K562 (cell line): ENCODE measurements around the gene USP24. TPM values are rescaled to one million over a fixed set of nuclear protein-coding genes. Genes with fewer than 3 reads are reported as not detected.

Experiments used
- ATAC-seq: fragments of 200-7000 bp; cut with Tn5 transposase; 3 replicates; pipeline ENCODE4 v1.9.1; 2020; ENCODE audit warnings: moderate library complexity
- BruUV-seq: library from RNA; stranded (reverse); fragments of 400-500 nt; replicated peaks from 2 replicates; lab custom pipeline; 2021; lab: Mats Ljungman, UMichigan
- CTCF ChIA-PET: fragments of 300-600 bp; formaldehyde crosslinking; extraction: SDS; loops from one replicate; lab custom pipeline; 2021; ENCODE audit warnings: low intra/inter-chr PET ratio; lab: Yijun Ruan, JAX
- POLR2A ChIA-PET: fragments of 300-600, 350-650 bp; sonication (Branson Sonifier 250); formaldehyde crosslinking; extraction: SDS; loops from one replicate; lab custom pipeline; 2021; ENCODE audit warnings: antibody characterized with exemption, inconsistent platforms; lab: Yijun Ruan, JAX
- DNase-seq, 4 experiments: peaks; one replicate each; pipeline versions ENCODE4 v3.0.0 to v3.0.0-alpha.2; 2011 to 2018; ENCODE audit warnings: low spot score in 3 of 4, mixed read lengths in 3 of 4; ENCODE audit errors: extremely low read depth in 1 of 4
- FAIRE-seq: peaks from 2 replicates; lab custom pipeline; 2011; peaks lifted over from hg19 to GRCh38; lab: Jason Lieb, UNC
- H2AFZ ChIP-seq: 2 replicates; pipeline ENCODE4 v1.6.0; 2011; ENCODE audit warnings: low read depth, low read length, control low read depth, inconsistent platforms
- H3K27ac ChIP-seq: fragments of 200-600 bp; 3 replicates; pipeline ENCODE4 v1.8.0; 2011; ENCODE audit warnings: low read depth, mild to moderate bottlenecking, control low read depth, inconsistent platforms, low read length, moderate library complexity, mixed read lengths; ENCODE audit errors: extremely low read depth
- H3K27me3 ChIP-seq, 2 experiments: fragments of 300-600 bp in 1 of 2; 2 replicates in 1 of 2; 3 replicates in 1 of 2; pipeline versions ENCODE4 v1.6.0 to v1.8.0; 2011; ENCODE audit warnings: inconsistent platforms in 2 of 2, low read length in 2 of 2, mild to moderate bottlenecking in 1 of 2, mixed read lengths in 1 of 2, moderate library complexity in 1 of 2; ENCODE audit not compliant: control insufficient read depth in 2 of 2, insufficient read depth in 2 of 2
- H3K36me3 ChIP-seq: fragments of 300-600 bp; 3 replicates; pipeline ENCODE4 v1.8.0; 2011; ENCODE audit warnings: mild to moderate bottlenecking, low read length, inconsistent platforms; ENCODE audit not compliant: control insufficient read depth, insufficient read depth
- H3K4me1 ChIP-seq, 2 experiments: fragments of 200-600 bp in 1 of 2; replicated peaks in 1 of 2; 2 replicates in 1 of 2; 3 replicates in 1 of 2; pipeline versions ENCODE4 v1.5.1 to v1.8.0; 2011; ENCODE audit warnings: inconsistent platforms in 2 of 2, low read length in 2 of 2, mild to moderate bottlenecking in 1 of 2, mixed read lengths in 1 of 2, moderate library complexity in 1 of 2; ENCODE audit not compliant: control insufficient read depth in 2 of 2, insufficient read depth in 2 of 2
- H3K4me2 ChIP-seq: 2 replicates; pipeline ENCODE4 v1.6.1; 2011; ENCODE audit warnings: low read length, control low read depth, inconsistent platforms, mixed read lengths; ENCODE audit not compliant: insufficient read depth
- H3K4me3 ChIP-seq: fragments of 200-600 bp; sonication (generic), shearing (Covaris generic); 2 replicates; pipeline ENCODE4 v1.5.1; 2016; ENCODE audit warnings: control low read depth, inconsistent platforms
- H3K79me2 ChIP-seq: fragments of 200-600 bp; 3 replicates; pipeline ENCODE4 v1.8.0; 2011; ENCODE audit warnings: low read length, inconsistent platforms; ENCODE audit not compliant: control insufficient read depth, insufficient read depth
- H3K9ac ChIP-seq, 2 experiments: 2 replicates each; pipeline versions ENCODE4 v1.6.0 to v1.6.1; 2011; ENCODE audit warnings: low read depth in 2 of 2, low read length in 2 of 2, control low read depth in 1 of 2, inconsistent platforms in 1 of 2, mild to moderate bottlenecking in 1 of 2, mixed read lengths in 1 of 2; ENCODE audit not compliant: insufficient read depth in 1 of 2
- H3K9me1 ChIP-seq: one replicate; pipeline ENCODE4 v1.6.0; 2011; ENCODE audit warnings: inconsistent platforms, mild to moderate bottlenecking, low read length, moderate library complexity; ENCODE audit not compliant: control insufficient read depth, insufficient read depth
- H3K9me3 ChIP-seq: replicated peaks from 2 replicates; pipeline ENCODE4 v1.5.1; 2011; ENCODE audit warnings: low read depth, low read length, inconsistent platforms; ENCODE audit not compliant: control insufficient read depth, insufficient read depth
- H4K20me1 ChIP-seq: replicated peaks from 2 replicates; pipeline ENCODE4 v1.6.1; 2011; ENCODE audit warnings: low read length, inconsistent platforms, mixed read lengths; ENCODE audit not compliant: control insufficient read depth, insufficient read depth
- CHD2 ChIP-seq: IDR thresholded peaks from 2 replicates; pipeline ENCODE4 v1.6.1; 2011; ENCODE audit warnings: low read depth, low read length
- FOXP4 ChIP-seq: sonication (generic); formaldehyde crosslinking; IDR thresholded peaks from 2 replicates; pipeline ENCODE4 v1.8.0; 2022; ENCODE audit warnings: mild to moderate bottlenecking, missing genetic modification reagents, borderline replicate concordance
- GABPB2 ChIP-seq: fragments of 250-450 bp; sonication (Bioruptor Pico); conservative IDR thresholded peaks from 2 replicates; pipeline ENCODE4 v1.5.1; 2021; ENCODE audit warnings: mild to moderate bottlenecking
- MAFG ChIP-seq: fragments of 450-650 bp; conservative IDR thresholded peaks from 2 replicates; pipeline ENCODE4 v1.6.1; 2016; ENCODE audit warnings: missing genetic modification characterization, missing compliant biosample characterization
- ZNF121 ChIP-seq: sonication (generic); formaldehyde crosslinking; conservative IDR thresholded peaks from 2 replicates; pipeline ENCODE4 v1.8.0; 2022; ENCODE audit warnings: missing genetic modification reagents
- WGBS: fragments of 100-300 bp; shearing (Covaris generic); methylation state at CpG from one replicate; pipeline ENCODE4 v1.1.6; 2016; ENCODE audit warnings: low coverage, mixed read lengths; ENCODE audit not compliant: insufficient coverage; ENCODE audit errors: missing lambda C conversion rate; 5-methylcytosine and 5-hydroxymethylcytosine counted together
- in situ Hi-C: fragments of 300-500 bp; cut with MboI; formaldehyde crosslinking; loops from 4 replicates; pipeline ENCODE4 v1.15.0; 2018; ENCODE audit warnings: inconsistent platforms, mixed read lengths
- intact Hi-C: fragments of 100-400 bp; cut with micrococcal nuclease; formaldehyde crosslinking; loops from 2 replicates; pipeline ENCODE4 v1.14.2; 2022
- polyA plus RNA-seq, 8 experiments: library from polyadenylated mRNA; depleted of rRNA in 4 of 8; stranded (reverse) in 5 of 8; unstranded in 3 of 8; fragments of >200 nt; fragmentation: Nextera tagmentation in 2 of 8; fragmentation: Illumina TruSeq in 1 of 8; extraction: Ambion mirVana in 2 of 8; extraction: Trizol in 1 of 8; gene quantifications; 2 replicates each; pipeline versions ENCODE4 v1.2.1 to v1.2.3, GENCODE V29; 2011 to 2014; ENCODE audit warnings: inconsistent platforms in 1 of 8, missing spikeins in 1 of 8
- total RNA-seq, 7 experiments: library from RNA; depleted of rRNA in 6 of 7; stranded (reverse); fragments of >200 nt in 6 of 7; fragmentation: Illumina TruSeq in 2 of 7; extraction: Trizol in 2 of 7; gene quantifications; 2 replicates each; pipeline versions ENCODE4 v1.2.1 to v1.2.3, GENCODE V29; 2011 to 2021; ENCODE audit warnings: low replicate concordance in 1 of 7

USP24 gene
- total and polyA plus RNA-seq, 9 of the 15 experiments (the other 6 are each of a cell fraction or from before 2014, with no cell fraction given): 7.7 to 62.6 (median 36.8) TPM

GRCh38 chr1:55225228-55225627, 10.1 kb upstream of the USP24 start:
- in situ Hi-C loops: no loop called here
- Histone ChIP-seq H3K9me3 (peaks cover 11% of the 10 kb centered on the region), H3K4me3 (no peak overlapping the region), H3K36me3 (no peaks in the 10 kb centered on the region), H3K79me2 (no peaks in the 10 kb centered on the region), H3K4me2 (no peak overlapping the region), H3K9me1 (no peaks in the 10 kb centered on the region), H3K4me1 (no peaks in the 10 kb centered on the region; a peak in 1 of 5 replicates), H3K9ac (no peak overlapping the region), H3K27me3 (no peaks in the 10 kb centered on the region), H4K20me1 (no peaks in the 10 kb centered on the region), H3K27ac (no peak overlapping the region), H2AFZ (no peak overlapping the region)
- BruUV-seq: no TSS peak
- FAIRE-seq (no peak), DNase-seq (no peak), ATAC-seq (no peak)
- POLR2A ChIA-PET: interaction anchor here (1.2 kb wide), 1 partner anchor 9 kb away, joined by 3 read pairs; no protein-coding TSS in a partner anchor
- 60% methylated on average over 1 of the region's 1 CpG for WGBS
- CTCF ChIA-PET: no interaction called here
- intact Hi-C loops: no loop called here
- no peak for TF ChIP-seq GABPB2
- TF ChIP-seq, all 486 proteins: peak for 0

GRCh38 chr1:55224729-55225128, 9.6 kb upstream of the USP24 start:
- in situ Hi-C loops (no loop called here), intact Hi-C loops (no loop called here)
- CTCF ChIA-PET: no interaction called here
- H3K27ac ChIP-seq: no peak overlapping the region
- no peaks in the 10 kb centered on the region for H4K20me1 ChIP-seq
- H3K79me2 ChIP-seq: no peaks in the 10 kb centered on the region
- no peak for TF ChIP-seq FOXP4 (CRISPR knock-in tag)
- peak; percentile 36; the same call in 1 of the 2 replicates for TF ChIP-seq ZNF121 (CRISPR knock-in tag)
- TF ChIP-seq MAFG: no peak
- no peak for TF ChIP-seq CHD2
- DNase-seq: no peak
- H3K36me3 ChIP-seq: no peaks in the 10 kb centered on the region
- no peak overlapping the region for H2AFZ ChIP-seq
- H3K9me3 ChIP-seq: peaks cover 11% of the 10 kb centered on the region
- H3K4me3 ChIP-seq: no peak overlapping the region
- FAIRE-seq: no peak
- H3K27me3 ChIP-seq: no peaks in the 10 kb centered on the region
- BruUV-seq: no TSS peak
- POLR2A ChIA-PET: interaction anchor here (1.2 to 2.4 kb wide), 2 partner anchors 8 to 12 kb away, joined by 3 to 7 read pairs; no protein-coding TSS in a partner anchor
- no peak for ATAC-seq
- H3K9me1 ChIP-seq: no peaks in the 10 kb centered on the region
- H3K9ac ChIP-seq: no peak overlapping the region
- WGBS: 58% methylated on average over 1 of the region's 1 CpG
- H3K4me2 ChIP-seq: no peak overlapping the region
- no peaks in the 10 kb centered on the region; a peak in 1 of 5 replicates for H3K4me1 ChIP-seq
